ENCODE data around the gene STAP2.
"Not testable (repeated sequence)": the region's sequence is repeated elsewhere in the genome, so short reads cannot be mapped to it uniquely, and the experiment has no call there.

STAP2 gene

GRCh38 chr19:4278419-4279266, 60.0 kb downstream of the STAP2 start, which contains the start of gene SHD:
Gene SHD (plus strand): TSS chr19:4279266. CDS start chr19:4280064, 798 bp downstream.
- Histone ChIP-seq H3K4me3 (ENCODE audit: low read depth, low read length) (peak within 1 kb of the TSS; percentile 62), H3K36me3 (peaks cover 7% of the 10 kb centered on the region; the same call in 1 of the 2 replicates), H3K27me3 (ENCODE audit: insufficient read depth, low read depth, severe bottlenecking) (no peaks in the 10 kb centered on the region), H3K9me3 (ENCODE audit: severe bottlenecking) (no peaks in the 10 kb centered on the region), H3K27ac (peak within 1 kb of the TSS; percentile 76)
- peak; percentile 63 for DNase-seq
- TF ChIP-seq CTCF (IDR thresholded peaks at IDR 0.05; ENCODE audit: low read depth, low read length), result 0 out of 2 replicates have a peak, but pooled peaks have one; percentile 8

GRCh38 chr19:4278010-4278409, 60.6 kb downstream of the STAP2 start:
- peaks cover 3% of the 10 kb centered on the region; the same call in 1 of the 2 replicates for H3K36me3 ChIP-seq
- H3K4me3 ChIP-seq (ENCODE audit: low read depth, low read length), result no peak overlapping the region
- DNase-seq, result no peak
- no peaks in the 10 kb centered on the region for H3K27me3 ChIP-seq (ENCODE audit: insufficient read depth, low read depth, severe bottlenecking)
- H3K9me3 ChIP-seq (ENCODE audit: severe bottlenecking), result no peaks in the 10 kb centered on the region
- H3K27ac ChIP-seq, result peak overlapping the region; percentile 62
- no peak for TF ChIP-seq CTCF (IDR thresholded peaks at IDR 0.05; ENCODE audit: low read depth, low read length)

GRCh38 chr19:4277191-4277696, 61.4 kb downstream of the STAP2 start:
- DNase-seq, result peak; percentile 49
- TF ChIP-seq CTCF (IDR thresholded peaks at IDR 0.05; ENCODE audit: low read depth, low read length), result no peak
- Histone ChIP-seq H3K4me3 (ENCODE audit: low read depth, low read length) (no peak overlapping the region), H3K36me3 (no peaks in the 10 kb centered on the region), H3K9me3 (ENCODE audit: severe bottlenecking) (no peaks in the 10 kb centered on the region), H3K27ac (peak overlapping the region; percentile 39), H3K27me3 (ENCODE audit: insufficient read depth, low read depth, severe bottlenecking) (no peaks in the 10 kb centered on the region)

GRCh38 chr19:4274321-4274686, 64.3 kb downstream of the STAP2 start:
- not testable (repeated sequence) for H3K27ac ChIP-seq; H3K9me3 ChIP-seq (ENCODE audit: severe bottlenecking); H3K27me3 ChIP-seq (ENCODE audit: insufficient read depth, low read depth, severe bottlenecking); H3K4me3 ChIP-seq (ENCODE audit: low read depth, low read length); H3K36me3 ChIP-seq; DNase-seq
